Heart right ventricle (tissue), 16 donors: Measurements from ENCODE around the gene PDPK1. TPM values are rescaled to one million over a fixed set of nuclear protein-coding genes. Genes with fewer than 3 reads are reported as not detected.

ENCODE experiments used
- ATAC-seq, 8 donors: fragments of 200-7000 bp; cut with Tn5 transposase; one replicate each; pipeline ENCODE4 v1.9.1; 2020; ENCODE audit warnings: mild to moderate bottlenecking in 8 of 8, moderate library complexity in 8 of 8, moderate number of reproducible peaks in 1 of 8
- DNase-seq, 2 donors: peaks; one replicate each; pipeline ENCODE4 v3.0.0-alpha.2; 2020
- H3K27ac ChIP-seq, 10 donors: fragments of 200-600 bp; sonication (generic) in 2 of 10; one replicate each; pipeline versions ENCODE4 v1.5.0 to v1.8.0; 2020 to 2022; ENCODE audit warnings: mild to moderate bottlenecking in 3 of 10
- H3K27me3 ChIP-seq, 7 donors: fragments of 200-600 bp; one replicate each; pipeline ENCODE4 v1.8.0; 2021 to 2022; ENCODE audit warnings: mild to moderate bottlenecking in 2 of 7
- H3K36me3 ChIP-seq, 9 donors: fragments of 200-600 bp; sonication (generic) in 1 of 9; one replicate each; pipeline versions ENCODE4 v1.5.0 to v1.8.0; 2020 to 2022; ENCODE audit warnings: mild to moderate bottlenecking in 2 of 9
- H3K4me1 ChIP-seq, 9 donors: fragments of 200-600 bp; sonication (generic) in 1 of 9; one replicate each; pipeline versions ENCODE4 v1.5.0 to v1.8.0; 2020 to 2022; ENCODE audit warnings: mild to moderate bottlenecking in 4 of 9
- H3K4me3 ChIP-seq, 10 donors: fragments of 200-600 bp; sonication (generic) in 2 of 10; one replicate each; pipeline versions ENCODE4 v1.5.0 to v1.8.0; 2020 to 2022; ENCODE audit warnings: mild to moderate bottlenecking in 7 of 10, moderate library complexity in 2 of 10
- H3K9me3 ChIP-seq, 11 donors: fragments of 200-600 bp in 10 of 11; sonication (generic) in 2 of 11; one replicate each; pipeline versions ENCODE4 v1.5.0 to v1.8.0; 2013 to 2022; ENCODE audit warnings: mild to moderate bottlenecking in 2 of 11, control low read depth in 1 of 11, moderate library complexity in 1 of 11
- WGBS, 2 donors: extraction: QIAGEN DNeasy Blood & Tissue Kit; methylation state at CpG; one replicate each; pipeline ENCODE4 v1.1.7; 2013; ENCODE audit warnings: inconsistent platforms in 1 of 2; 5-methylcytosine and 5-hydroxymethylcytosine counted together
- intact Hi-C, 10 donors: fragments of 100-400 bp; cut with DNase I; formaldehyde crosslinking; loops; one replicate each; pipeline versions ENCODE4 v1.11.1 to v1.14.2; 2022
- polyA plus RNA-seq, 2 donors: library from polyadenylated mRNA; stranded (reverse); fragments of 200-250 nt; gene quantifications; one replicate each; pipeline ENCODE4 v1.2.3, GENCODE V29; 2013
- total RNA-seq, 10 donors: library from RNA; stranded (reverse); fragmentation: NEBNext Ultra II Directional in 3 of 10; extraction: Animal tissue kit (Norgen Biotek cat#: 25700) in 3 of 10; gene quantifications; one replicate each; pipeline versions ENCODE4 v1.2.1 to v1.2.4, GENCODE V29; 2021 to 2023
- TF ChIP-seq, protein P1 (sequence below), 9 donors: fragments of 200-600 bp; sonication (generic) in 2 of 9; IDR thresholded peaks; one replicate each; pipeline versions ENCODE4 v1.5.0 to v1.8.0; 2021 to 2022; ENCODE audit warnings: antibody characterized with exemption in 9 of 9, mild to moderate bottlenecking in 5 of 9, moderate library complexity in 1 of 9
- donor health status: Arrhythmogenic right ventricular cardiomyopathy.
- donor health status: ischemic (EF 13 %, LVEDD 7.1; RV severe dilation, severe dysfunction).
- donor health status: healthy with polysubstance abuse.
- donor health status: DM: no; HTN: yes; CAD: no.
- donor health status: DM: no; HTN: no; CAD: no.
- donor health status: ischemic (EF 25% LVEDD 6.9; RV normal size, moderate dysfunction).
- donor health status: ischemic (EF 25% LVEDD 5.7; RV mildly dilated, moderate dysfunction).
- donor health status: healthy.
- donor health status: DM: yes; HTN: yes; CAD: no.
- donor health status: Ischemic cardiomyopathy.
- donor health status: ischemic (EF 35%, LVEDD 5.7; RV mildly dilated, moderate dysfunction).
- donor health status: nonischemic (EF 11% LVEDD 7.7; RV severe dilation, severe dysfunction).
- donor health status: DM: yes; HTN: yes; CAD: no.
- donor health status: PGD.
- donor health status: ischemic (EF 29% LVEDD 5.4; RV normal size, mild dysfunction).
- donor health status: nonischemic (EF 23%, LVEDD 6.1; RV moderate dilation, normal function).

The PDPK1 gene
- total and polyA plus RNA-seq, 12 donors = 11.0 to 47.7 (median 37.8) TPM

DNA sequence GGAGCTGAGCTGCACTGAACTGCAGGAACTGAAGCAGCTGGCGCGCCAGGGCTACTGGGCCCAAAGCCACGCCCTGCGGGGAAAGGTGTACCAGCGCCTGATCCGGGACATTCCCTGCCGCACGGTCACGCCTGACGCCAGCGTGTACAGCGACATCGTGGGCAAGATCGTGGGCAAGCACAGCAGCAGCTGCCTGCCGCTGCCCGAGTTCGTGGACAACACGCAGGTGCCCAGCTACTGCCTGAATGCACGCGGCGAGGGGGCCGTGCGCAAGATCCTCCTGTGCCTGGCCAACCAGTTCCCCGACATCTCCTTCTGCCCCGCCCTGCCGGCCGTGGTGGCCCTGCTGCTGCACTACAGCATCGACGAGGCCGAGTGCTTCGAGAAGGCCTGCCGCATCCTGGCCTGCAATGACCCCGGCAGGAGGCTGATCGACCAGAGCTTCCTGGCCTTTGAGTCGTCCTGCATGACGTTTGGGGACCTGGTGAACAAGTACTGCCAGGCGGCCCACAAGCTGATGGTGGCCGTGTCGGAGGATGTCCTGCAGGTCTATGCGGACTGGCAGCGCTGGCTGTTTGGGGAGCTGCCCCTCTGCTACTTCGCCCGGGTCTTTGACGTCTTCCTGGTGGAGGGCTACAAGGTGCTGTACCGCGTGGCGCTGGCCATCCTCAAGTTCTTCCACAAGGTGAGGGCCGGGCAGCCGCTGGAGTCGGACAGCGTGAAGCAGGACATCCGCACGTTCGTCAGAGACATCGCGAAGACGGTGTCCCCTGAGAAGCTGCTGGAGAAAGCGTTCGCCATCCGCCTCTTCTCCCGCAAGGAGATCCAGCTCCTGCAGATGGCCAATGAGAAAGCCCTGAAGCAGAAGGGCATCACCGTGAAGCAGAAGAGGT, 41.4 kb upstream of the PDPK1 start:
- Histone ChIP-seq H3K4me3 (no peak overlapping the region), H3K27ac (peak overlapping the region in 6 of 10 donors; percentile 34 to 75 (median 63)), H3K4me1 (peaks cover 22 to 41% (median 35%) of the 10 kb centered on the region in 9 donors), H3K27me3 (no peaks in the 10 kb centered on the region), H3K36me3 (peaks cover 0 to 27% (median 0%) of the 10 kb centered on the region in 9 donors), H3K9me3 (no peaks in the 10 kb centered on the region)
- WGBS, 2 donors = 92 to 95% methylated on average over 62 of the region's 62 CpGs
- no peak for ATAC-seq
- TF ChIP-seq, protein P1, sequence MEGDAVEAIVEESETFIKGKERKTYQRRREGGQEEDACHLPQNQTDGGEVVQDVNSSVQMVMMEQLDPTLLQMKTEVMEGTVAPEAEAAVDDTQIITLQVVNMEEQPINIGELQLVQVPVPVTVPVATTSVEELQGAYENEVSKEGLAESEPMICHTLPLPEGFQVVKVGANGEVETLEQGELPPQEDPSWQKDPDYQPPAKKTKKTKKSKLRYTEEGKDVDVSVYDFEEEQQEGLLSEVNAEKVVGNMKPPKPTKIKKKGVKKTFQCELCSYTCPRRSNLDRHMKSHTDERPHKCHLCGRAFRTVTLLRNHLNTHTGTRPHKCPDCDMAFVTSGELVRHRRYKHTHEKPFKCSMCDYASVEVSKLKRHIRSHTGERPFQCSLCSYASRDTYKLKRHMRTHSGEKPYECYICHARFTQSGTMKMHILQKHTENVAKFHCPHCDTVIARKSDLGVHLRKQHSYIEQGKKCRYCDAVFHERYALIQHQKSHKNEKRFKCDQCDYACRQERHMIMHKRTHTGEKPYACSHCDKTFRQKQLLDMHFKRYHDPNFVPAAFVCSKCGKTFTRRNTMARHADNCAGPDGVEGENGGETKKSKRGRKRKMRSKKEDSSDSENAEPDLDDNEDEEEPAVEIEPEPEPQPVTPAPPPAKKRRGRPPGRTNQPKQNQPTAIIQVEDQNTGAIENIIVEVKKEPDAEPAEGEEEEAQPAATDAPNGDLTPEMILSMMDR (IDR thresholded peaks at IDR 0.05) = no peak
- DNase-seq = no peak
- intact Hi-C loops = loop anchor here in 6 of 10 donors (2.0 to 5.0 kb wide), 3 partner anchors 22 to 154 kb away; partner anchors contain the start of genes CCNF (in 4 of the 6), ABCA3 (in 2 of the 6) and TBC1D24 (in 1 of the 6)

DNA sequence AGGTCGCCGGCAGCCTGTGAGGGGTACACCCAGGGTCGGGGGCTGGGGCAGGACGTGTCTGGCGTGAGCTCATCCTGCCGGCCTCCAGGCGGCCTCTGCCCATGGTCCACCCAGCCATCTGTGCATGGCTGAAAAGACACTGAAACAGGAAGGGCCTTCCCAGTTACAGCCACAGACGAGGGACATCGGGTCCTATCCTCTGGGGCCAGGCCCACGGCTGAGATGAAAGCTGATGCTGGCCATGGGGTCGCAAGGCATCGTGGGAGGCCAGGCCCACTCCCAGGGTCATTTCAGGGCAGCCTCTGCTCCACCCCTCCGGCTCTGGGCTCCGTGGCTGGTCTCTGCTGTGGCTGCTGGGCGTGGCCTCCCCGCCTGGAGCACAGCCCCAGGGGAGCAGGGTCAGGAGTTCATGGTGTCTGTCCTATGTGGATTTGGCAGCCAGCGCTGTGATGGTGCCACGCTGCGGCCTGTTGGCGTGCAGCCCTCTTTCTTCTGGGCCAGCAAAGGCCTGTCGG, 40.6 kb upstream of the PDPK1 start:
- peak overlapping the region in 9 of 10 donors; percentile 34 to 75 (median 56) for H3K27ac ChIP-seq
- TF ChIP-seq, protein P1 (IDR thresholded peaks at IDR 0.05) = peak in 4 of 9 donors; percentile 8 to 37 (median 26)
- no peak overlapping the region for H3K4me3 ChIP-seq
- DNase-seq (peak; percentile 75 to 87), ATAC-seq (peak; percentile 34 to 75 (median 65))
- no peaks in the 10 kb centered on the region for H3K27me3 ChIP-seq
- no peaks in the 10 kb centered on the region for H3K9me3 ChIP-seq
- peaks cover 28 to 48% (median 41%) of the 10 kb centered on the region in 9 donors for H3K4me1 ChIP-seq
- WGBS, 2 donors = 27 to 31% methylated on average over 20 to 21 of the region's 21 CpGs
- H3K36me3 ChIP-seq = peaks cover 0 to 27% (median 0%) of the 10 kb centered on the region in 9 donors
- intact Hi-C loops = loop anchor here in 6 of 10 donors (2.0 to 5.0 kb wide), 3 partner anchors 22 to 155 kb away; partner anchors contain the start of genes CCNF (in 4 of the 6), ABCA3 (in 2 of the 6) and TBC1D24 (in 1 of the 6)

DNA sequence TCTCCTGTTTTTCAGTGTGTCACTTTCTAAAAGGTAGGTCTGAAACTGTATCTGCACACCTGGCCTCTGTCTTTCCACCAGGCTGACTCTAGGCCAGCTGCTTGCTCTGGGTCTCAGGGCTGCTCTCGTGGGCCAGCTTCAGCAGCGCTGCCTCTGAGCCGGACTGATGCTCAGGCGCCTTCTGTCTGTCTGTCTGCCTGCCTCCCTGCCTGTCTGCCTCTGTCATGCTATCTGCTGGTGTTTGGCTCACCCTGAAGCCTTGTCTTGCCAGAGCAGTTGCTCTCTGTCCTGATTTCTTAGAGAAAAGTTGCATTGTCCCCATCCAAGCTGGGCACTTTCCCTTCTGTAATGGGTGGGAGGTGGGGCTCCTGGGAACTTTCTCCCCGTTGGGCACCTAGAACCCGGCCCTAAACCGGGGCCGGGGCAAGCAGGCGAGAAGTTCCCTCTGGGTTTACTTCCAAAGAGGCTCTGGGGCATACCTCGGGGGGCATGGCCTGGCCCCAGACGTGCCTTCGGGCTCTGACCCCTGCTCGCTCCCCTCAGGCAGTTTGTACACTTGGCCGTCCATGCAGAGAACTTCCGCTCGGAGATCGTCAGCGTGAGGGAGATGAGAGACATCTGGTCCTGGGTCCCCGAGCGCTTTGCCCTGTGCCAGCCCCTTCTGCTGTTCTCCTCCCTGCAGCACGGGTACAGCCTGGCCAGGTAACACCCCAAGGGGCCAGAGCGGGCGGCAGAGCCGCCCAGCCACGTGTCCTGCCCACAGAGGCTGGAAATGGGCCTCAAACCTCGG, 39.9 kb upstream of the PDPK1 start:
- ATAC-seq (no peak), DNase-seq (no peak)
- no peak overlapping the region for H3K4me3 ChIP-seq
- H3K9me3 ChIP-seq = no peaks in the 10 kb centered on the region
- TF ChIP-seq, protein P1 (IDR thresholded peaks at IDR 0.05) = no peak
- intact Hi-C loops = loop anchor here in 6 of 10 donors (2.0 to 5.0 kb wide), 3 partner anchors 23 to 156 kb away; partner anchors contain the start of genes CCNF (in 4 of the 6), ABCA3 (in 2 of the 6) and TBC1D24 (in 1 of the 6)
- H3K4me1 ChIP-seq = peaks cover 28 to 55% (median 43%) of the 10 kb centered on the region in 9 donors
- 79 to 81% methylated on average over 26 of the region's 26 CpGs for whole genome bisulfite sequencing, 2 donors
- peak overlapping the region in 9 of 10 donors; percentile 32 to 75 (median 56) for H3K27ac ChIP-seq
- H3K27me3 ChIP-seq = no peaks in the 10 kb centered on the region
- H3K36me3 ChIP-seq = peaks cover 0 to 27% (median 0%) of the 10 kb centered on the region in 9 donors
